ENCODE results near the gene AMBRA1.
"Not testable (repeated sequence)": the region's sequence is repeated elsewhere in the genome, so short reads cannot be mapped to it uniquely, and the experiment has no call there.

AMBRA1 gene

DNA sequence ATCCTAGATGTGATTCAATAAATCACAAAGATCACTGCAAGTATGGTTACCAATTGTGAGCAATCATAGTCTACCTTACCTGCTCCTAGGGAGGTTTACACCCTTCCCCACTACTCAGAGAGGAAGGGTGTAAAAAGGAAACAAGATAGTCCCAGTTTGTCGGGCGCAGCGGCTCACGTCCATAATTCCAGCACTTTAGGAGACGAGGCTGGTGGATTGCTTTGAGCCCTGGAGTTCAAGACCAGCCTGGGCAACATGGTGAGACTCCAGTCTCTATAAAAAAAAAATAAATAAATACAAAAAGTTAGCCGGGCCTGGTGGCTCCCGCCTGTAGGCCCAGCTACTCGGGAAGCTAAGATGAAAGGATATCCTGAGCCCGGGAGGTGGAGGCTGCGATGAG lies 962 bp upstream of the AMBRA1 start:
- Histone ChIP-seq H3K4me3 (ENCODE audit: low read depth, low read length) (no peak overlapping the region), H3K4me1 (peaks cover 12% of the 10 kb centered on the region), H2AFZ (peak overlapping the region; percentile 81), H3K4me2 (ENCODE audit: low read length) (no peak overlapping the region), H3K27ac (no peak overlapping the region), H3K9me3 (ENCODE audit: control insufficient read depth, low read length) (no peaks in the 10 kb centered on the region), H3K9ac (no peak overlapping the region), H3K36me3 (ENCODE audit: control insufficient read depth, insufficient read depth, low read length) (no peaks in the 10 kb centered on the region), H3K27me3 (ENCODE audit: control insufficient read depth, insufficient read depth, low read length) (no peaks in the 10 kb centered on the region), H3K79me2 (peaks cover 13% of the 10 kb centered on the region)
- TF ChIP-seq, protein P1, sequence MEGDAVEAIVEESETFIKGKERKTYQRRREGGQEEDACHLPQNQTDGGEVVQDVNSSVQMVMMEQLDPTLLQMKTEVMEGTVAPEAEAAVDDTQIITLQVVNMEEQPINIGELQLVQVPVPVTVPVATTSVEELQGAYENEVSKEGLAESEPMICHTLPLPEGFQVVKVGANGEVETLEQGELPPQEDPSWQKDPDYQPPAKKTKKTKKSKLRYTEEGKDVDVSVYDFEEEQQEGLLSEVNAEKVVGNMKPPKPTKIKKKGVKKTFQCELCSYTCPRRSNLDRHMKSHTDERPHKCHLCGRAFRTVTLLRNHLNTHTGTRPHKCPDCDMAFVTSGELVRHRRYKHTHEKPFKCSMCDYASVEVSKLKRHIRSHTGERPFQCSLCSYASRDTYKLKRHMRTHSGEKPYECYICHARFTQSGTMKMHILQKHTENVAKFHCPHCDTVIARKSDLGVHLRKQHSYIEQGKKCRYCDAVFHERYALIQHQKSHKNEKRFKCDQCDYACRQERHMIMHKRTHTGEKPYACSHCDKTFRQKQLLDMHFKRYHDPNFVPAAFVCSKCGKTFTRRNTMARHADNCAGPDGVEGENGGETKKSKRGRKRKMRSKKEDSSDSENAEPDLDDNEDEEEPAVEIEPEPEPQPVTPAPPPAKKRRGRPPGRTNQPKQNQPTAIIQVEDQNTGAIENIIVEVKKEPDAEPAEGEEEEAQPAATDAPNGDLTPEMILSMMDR (IDR thresholded peaks at IDR 0.05): no peak

DNA sequence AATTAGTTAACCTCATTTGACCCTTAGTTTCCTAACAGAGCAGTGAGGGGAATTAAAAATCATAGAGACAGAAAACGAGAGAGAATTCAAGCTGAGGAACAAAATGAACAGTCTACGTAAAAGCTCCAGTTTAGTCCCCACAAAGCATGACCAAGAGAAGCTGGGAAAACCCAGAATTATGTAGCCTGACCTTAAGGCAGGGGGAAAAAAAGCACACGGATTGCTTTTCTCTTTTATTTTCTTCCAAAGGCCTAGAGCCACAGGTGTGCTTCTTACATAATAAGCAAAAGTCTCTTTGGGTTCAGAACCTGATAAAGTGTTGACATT lies 514 bp upstream of the AMBRA1 start:
- Histone ChIP-seq H2AFZ (peak overlapping the region; percentile 81), H3K4me2 (ENCODE audit: low read length) (peak overlapping the region; percentile 67), H3K36me3 (ENCODE audit: control insufficient read depth, insufficient read depth, low read length) (no peaks in the 10 kb centered on the region), H3K9me3 (ENCODE audit: control insufficient read depth, low read length) (no peaks in the 10 kb centered on the region), H3K27ac (peak overlapping the region; percentile 80), H3K4me1 (peaks cover 12% of the 10 kb centered on the region), H3K9ac (no peak overlapping the region), H3K27me3 (ENCODE audit: control insufficient read depth, insufficient read depth, low read length) (no peaks in the 10 kb centered on the region), H3K79me2 (peaks cover 15% of the 10 kb centered on the region), H3K4me3 (ENCODE audit: low read depth, low read length) (peak overlapping the region; percentile 77)
- TF ChIP-seq, protein P1 (IDR thresholded peaks at IDR 0.05): no peak

DNA sequence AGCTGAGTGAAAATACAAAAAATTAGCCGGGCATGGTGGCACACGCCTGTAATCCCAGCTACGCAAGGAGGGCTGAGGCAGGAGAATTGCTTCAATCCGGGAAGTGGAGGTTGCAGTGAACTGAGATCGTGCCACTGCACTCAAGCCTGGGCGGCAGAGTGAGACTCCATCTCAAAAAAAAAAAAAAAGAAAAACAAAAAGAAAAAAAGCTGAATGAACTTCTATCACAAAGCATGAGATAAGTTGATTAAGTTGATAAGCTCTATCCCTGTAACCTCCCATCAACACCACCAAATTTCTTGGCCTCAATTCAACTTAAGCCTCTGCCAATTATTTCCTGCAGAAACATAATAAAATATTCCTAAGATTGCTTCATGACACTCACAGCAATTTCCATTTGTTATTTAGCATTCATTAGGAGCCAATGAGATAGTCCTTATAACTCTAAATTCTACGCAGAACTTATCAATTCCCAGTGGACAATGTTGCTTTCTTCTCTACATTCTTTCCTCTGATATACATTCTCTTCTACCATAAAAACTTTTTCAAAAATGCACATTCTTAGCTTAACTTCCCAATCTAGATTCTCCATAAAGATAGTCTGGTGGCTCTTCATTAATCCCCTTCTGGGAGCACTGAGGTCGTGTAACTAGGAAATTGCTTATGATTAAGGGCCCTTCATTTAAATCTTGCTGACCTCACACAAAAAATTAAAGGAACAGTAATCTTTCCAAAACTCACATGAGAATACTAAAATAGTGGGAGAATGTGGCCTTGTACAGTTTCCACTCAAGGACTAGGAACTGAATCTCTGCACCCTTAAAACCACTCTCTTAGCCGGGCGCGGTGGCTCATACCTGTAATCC lies 2.9 kb downstream of the AMBRA1 start:
- TF ChIP-seq, protein P1 (IDR thresholded peaks at IDR 0.05): no peak
- Histone ChIP-seq H3K4me1 (peaks cover 12% of the 10 kb centered on the region), H3K79me2 (peaks cover 32% of the 10 kb centered on the region), H3K36me3 (ENCODE audit: control insufficient read depth, insufficient read depth, low read length) (no peaks in the 10 kb centered on the region), H3K4me3 (ENCODE audit: low read depth, low read length) (peak overlapping the region; percentile 14), H3K27me3 (ENCODE audit: control insufficient read depth, insufficient read depth, low read length) (no peaks in the 10 kb centered on the region), H2AFZ (no peak overlapping the region), H3K9me3 (ENCODE audit: control insufficient read depth, low read length) (no peaks in the 10 kb centered on the region), H3K4me2 (ENCODE audit: low read length) (peak overlapping the region; percentile 25), H3K9ac (no peak overlapping the region), H3K27ac (peak overlapping the region; percentile 47)

DNA sequence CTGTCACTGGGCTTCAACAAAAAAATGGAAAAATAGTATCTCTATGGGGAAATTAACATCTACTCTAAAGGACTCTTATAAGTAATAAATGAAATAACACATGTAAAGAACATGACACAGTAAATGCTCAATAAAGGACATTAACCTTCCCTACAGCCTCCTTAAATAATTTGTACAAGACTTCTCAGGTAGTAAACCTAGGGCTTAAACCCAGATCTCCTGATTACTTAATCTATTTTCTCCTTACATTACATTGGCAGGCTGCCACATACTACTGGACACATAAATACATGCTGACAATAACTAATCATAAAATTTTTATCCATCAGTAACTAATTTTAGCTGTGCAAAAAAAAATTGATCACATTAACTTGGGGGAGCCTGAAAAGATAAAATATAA lies 4.9 kb downstream of the AMBRA1 start:
- Histone ChIP-seq H3K9ac (no peak overlapping the region), H3K4me3 (ENCODE audit: low read depth, low read length) (no peak overlapping the region), H2AFZ (no peak overlapping the region), H3K4me2 (ENCODE audit: low read length) (no peak overlapping the region), H3K36me3 (ENCODE audit: control insufficient read depth, insufficient read depth, low read length) (no peaks in the 10 kb centered on the region), H3K79me2 (peaks cover 40% of the 10 kb centered on the region), H3K9me3 (ENCODE audit: control insufficient read depth, low read length) (no peaks in the 10 kb centered on the region), H3K4me1 (peaks cover 10% of the 10 kb centered on the region), H3K27me3 (ENCODE audit: control insufficient read depth, insufficient read depth, low read length) (no peaks in the 10 kb centered on the region), H3K27ac (no peak overlapping the region)
- TF ChIP-seq, protein P1 (IDR thresholded peaks at IDR 0.05): no peak

DNA sequence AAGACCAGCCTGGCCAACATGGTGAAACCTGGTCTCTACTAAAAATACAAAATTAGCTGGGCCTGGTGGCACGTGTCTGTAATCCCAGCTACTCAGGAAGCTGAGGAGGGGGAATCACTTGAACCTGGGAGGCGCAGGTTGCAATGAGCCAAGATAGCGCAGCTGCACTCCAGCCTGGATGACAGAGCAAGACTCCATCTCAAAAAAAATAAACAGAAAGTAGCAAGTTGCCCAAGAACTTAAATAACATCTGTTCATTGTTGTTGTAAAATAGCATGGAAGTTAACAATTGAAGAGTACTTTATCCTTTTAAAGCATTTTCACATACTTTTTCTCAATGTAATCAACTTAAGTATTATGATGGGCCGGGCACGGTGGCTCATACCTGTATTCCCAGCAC lies 5.7 kb downstream of the AMBRA1 start:
- Histone ChIP-seq H3K27ac (no peak overlapping the region), H3K27me3 (ENCODE audit: control insufficient read depth, insufficient read depth, low read length) (no peaks in the 10 kb centered on the region), H3K79me2 (peaks cover 34% of the 10 kb centered on the region), H3K9ac (no peak overlapping the region), H3K9me3 (ENCODE audit: control insufficient read depth, low read length) (no peaks in the 10 kb centered on the region), H2AFZ (no peak overlapping the region), H3K36me3 (ENCODE audit: control insufficient read depth, insufficient read depth, low read length) (no peaks in the 10 kb centered on the region), H3K4me2 (ENCODE audit: low read length) (no peak overlapping the region), H3K4me3 (ENCODE audit: low read depth, low read length) (no peak overlapping the region), H3K4me1 (peaks cover 10% of the 10 kb centered on the region)
- TF ChIP-seq, protein P1 (IDR thresholded peaks at IDR 0.05): no peak

DNA sequence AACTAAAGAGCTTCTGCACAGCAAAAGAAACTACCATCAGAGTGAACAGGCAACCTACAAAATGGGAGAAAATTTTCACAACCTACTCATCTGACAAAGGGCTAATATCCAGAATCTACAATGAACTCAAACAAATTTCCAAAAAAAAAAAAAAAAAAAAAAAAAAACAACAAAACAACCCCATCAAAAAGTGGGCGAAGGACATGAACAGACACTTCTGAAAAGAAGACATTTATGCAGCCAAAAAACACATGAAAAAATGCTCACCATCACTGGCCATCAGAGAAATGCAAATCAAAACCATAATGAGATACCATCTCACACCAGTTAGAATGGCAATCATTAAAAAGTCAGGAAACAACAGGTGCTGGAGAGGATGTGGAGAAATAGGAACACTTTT lies 10.3 kb downstream of the AMBRA1 start:
- not testable (repeated sequence) for H3K27me3 ChIP-seq (ENCODE audit: control insufficient read depth, insufficient read depth, low read length); H3K27ac ChIP-seq; H2AFZ ChIP-seq; H3K9ac ChIP-seq; H3K4me1 ChIP-seq; H3K9me3 ChIP-seq (ENCODE audit: control insufficient read depth, low read length); H3K4me2 ChIP-seq (ENCODE audit: low read length); H3K4me3 ChIP-seq (ENCODE audit: low read depth, low read length); H3K36me3 ChIP-seq (ENCODE audit: control insufficient read depth, insufficient read depth, low read length)
- peaks cover 47% of the 10 kb centered on the region for H3K79me2 ChIP-seq
